ENCODE results near the gene STK32C. TPM values are rescaled to one million over a fixed set of nuclear protein-coding genes. Genes with fewer than 3 reads are reported as not detected.

STK32C gene
- total and polyA plus RNA-seq, 2 donors from 2014 or later = 11.6 to 14.4 TPM

DNA sequence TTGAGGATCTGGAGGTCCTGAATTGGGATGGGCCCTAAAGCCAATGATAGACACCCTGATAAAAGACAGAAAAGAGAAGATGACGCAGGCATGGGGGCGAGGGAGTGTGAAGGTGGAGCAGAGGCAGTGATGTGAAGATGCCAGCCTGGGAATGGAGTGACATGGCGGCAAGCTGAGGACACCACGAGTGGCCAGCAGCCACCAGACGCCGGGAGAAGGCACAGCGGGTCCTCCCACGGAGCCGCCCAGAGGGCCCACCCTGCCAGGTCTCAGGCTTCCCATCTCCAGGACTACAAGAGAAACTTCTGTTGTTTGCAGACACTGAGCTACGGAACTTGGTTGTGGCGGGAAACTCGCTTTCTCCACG, 76.1 kb downstream of the STK32C start:
- intact Hi-C loops (cut with DNase I) = no loop called here
- no peak for FAIRE-seq

DNA sequence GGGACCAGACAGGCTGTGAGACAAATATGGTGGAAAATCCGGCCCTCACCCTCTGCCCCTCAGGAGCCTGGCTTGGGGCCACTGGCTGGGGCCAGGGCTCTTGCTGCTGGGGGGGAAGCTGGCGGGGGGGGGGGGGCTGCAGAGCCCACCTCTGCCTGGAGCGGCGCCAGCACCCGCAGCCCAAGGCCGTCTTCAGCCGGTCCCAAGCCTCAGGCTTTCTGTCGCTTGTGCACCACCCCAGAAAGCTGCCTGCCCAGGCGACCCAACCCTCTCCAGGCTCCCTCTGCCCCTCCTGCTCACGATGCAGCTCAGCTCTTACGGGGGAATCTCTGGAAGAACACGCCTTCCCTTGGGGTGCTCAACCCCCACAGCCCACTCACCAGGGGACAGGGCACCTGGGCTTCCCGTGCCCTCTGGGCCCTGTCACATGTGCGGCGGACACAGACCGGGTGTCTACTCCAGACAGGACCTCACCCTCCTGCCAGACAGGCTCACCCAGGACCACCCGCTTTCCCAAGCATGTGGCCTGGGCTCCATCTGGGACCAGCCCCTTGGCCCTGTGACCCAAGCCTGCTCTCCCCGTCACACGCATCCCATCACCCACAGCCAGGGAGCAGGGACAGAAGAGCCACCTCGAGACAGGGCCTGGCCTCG, 77.1 kb downstream of the STK32C start:
- Histone ChIP-seq H3K9ac (ENCODE audit: low read length in 3 of 3) (no peak overlapping the region), H3K4me1 (ENCODE audit: control insufficient read depth in 2 of 3, insufficient read depth in 2 of 3, low read depth in 1 of 3, low read length in 3 of 3) (no peaks in the 10 kb centered on the region), H3K27me3 (ENCODE audit: control insufficient read depth, insufficient read depth, low read length) (no peaks in the 10 kb centered on the region), H3K9me3 (ENCODE audit: control insufficient read depth in 2 of 3, insufficient read depth in 1 of 3, low read length in 3 of 3) (no peaks in the 10 kb centered on the region), H3K4me3 (ENCODE audit: low read length in 3 of 3) (no peak overlapping the region), H3K27ac (ENCODE audit: low read depth in 2 of 2, low read length in 2 of 2) (no peak overlapping the region), H3K36me3 (ENCODE audit: control insufficient read depth in 2 of 3, insufficient read depth in 3 of 3, low read length in 3 of 3) (no peaks in the 10 kb centered on the region)
- TF ChIP-seq, protein P1, sequence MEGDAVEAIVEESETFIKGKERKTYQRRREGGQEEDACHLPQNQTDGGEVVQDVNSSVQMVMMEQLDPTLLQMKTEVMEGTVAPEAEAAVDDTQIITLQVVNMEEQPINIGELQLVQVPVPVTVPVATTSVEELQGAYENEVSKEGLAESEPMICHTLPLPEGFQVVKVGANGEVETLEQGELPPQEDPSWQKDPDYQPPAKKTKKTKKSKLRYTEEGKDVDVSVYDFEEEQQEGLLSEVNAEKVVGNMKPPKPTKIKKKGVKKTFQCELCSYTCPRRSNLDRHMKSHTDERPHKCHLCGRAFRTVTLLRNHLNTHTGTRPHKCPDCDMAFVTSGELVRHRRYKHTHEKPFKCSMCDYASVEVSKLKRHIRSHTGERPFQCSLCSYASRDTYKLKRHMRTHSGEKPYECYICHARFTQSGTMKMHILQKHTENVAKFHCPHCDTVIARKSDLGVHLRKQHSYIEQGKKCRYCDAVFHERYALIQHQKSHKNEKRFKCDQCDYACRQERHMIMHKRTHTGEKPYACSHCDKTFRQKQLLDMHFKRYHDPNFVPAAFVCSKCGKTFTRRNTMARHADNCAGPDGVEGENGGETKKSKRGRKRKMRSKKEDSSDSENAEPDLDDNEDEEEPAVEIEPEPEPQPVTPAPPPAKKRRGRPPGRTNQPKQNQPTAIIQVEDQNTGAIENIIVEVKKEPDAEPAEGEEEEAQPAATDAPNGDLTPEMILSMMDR (IDR thresholded peaks at IDR 0.05; ENCODE audit: borderline replicate concordance, extremely low read depth, insufficient read depth) = no peak
- DNase-seq (peak in 2 of 5 donors; percentile 18 to 77), FAIRE-seq (no peak)
- intact Hi-C loops (cut with DNase I) = no loop called here

More for the DNA sequence above, 76.1 kb downstream of the STK32C start:
- Histone ChIP-seq H3K4me3 (ENCODE audit: low read length in 3 of 3) (no peak overlapping the region), H3K27ac (ENCODE audit: low read depth in 2 of 2, low read length in 2 of 2) (no peak overlapping the region), H3K9ac (ENCODE audit: low read length in 3 of 3) (no peak overlapping the region), H3K4me1 (ENCODE audit: control insufficient read depth in 2 of 3, insufficient read depth in 2 of 3, low read depth in 1 of 3, low read length in 3 of 3) (no peaks in the 10 kb centered on the region), H3K36me3 (ENCODE audit: control insufficient read depth in 2 of 3, insufficient read depth in 3 of 3, low read length in 3 of 3) (no peaks in the 10 kb centered on the region), H3K27me3 (ENCODE audit: control insufficient read depth, insufficient read depth, low read length) (no peaks in the 10 kb centered on the region), H3K9me3 (ENCODE audit: control insufficient read depth in 2 of 3, insufficient read depth in 1 of 3, low read length in 3 of 3) (no peaks in the 10 kb centered on the region)
- peak in 1 of 5 donors; percentile 52 for DNase-seq
- TF ChIP-seq, protein P1 (IDR thresholded peaks at IDR 0.05; ENCODE audit: borderline replicate concordance, extremely low read depth, insufficient read depth) = no peak

DNA sequence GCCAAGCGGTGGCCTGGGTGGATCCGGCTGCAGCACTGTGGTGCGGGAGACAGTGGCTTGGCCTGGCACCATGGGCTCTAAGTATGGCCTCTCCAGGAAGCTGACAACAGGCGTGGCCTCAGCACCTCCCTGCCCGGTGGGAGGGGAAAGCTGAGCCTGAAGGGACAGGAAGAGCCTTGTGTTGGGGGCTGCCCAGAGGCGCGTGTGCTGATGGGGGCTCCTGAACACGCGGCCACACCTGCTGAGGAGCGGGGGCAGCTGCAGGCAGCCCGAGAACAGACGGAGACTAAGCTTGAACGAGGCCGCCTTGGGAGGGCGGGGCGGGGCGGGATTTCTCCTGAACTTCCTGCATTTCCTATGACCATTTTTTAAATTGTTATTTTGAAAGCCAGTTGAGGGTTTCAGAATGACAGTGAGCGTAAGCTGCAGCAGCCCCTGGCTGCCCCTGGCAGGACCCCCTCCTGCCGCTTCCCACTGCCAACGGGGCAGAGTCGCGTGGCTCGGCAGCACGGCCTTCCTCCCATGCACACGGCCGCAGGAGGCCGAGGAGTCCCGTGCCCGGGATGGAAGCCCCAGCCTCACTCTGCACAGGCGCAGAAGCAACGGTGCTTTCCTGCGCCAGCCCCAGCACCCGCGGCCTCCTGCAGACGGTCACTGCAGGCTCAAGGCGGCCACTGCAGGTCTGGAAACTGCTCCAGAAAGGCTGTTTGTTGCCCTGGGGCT, 77.8 kb downstream of the STK32C start:
- no peaks in the 10 kb centered on the region for H3K9me3 ChIP-seq (ENCODE audit: control insufficient read depth in 2 of 3, insufficient read depth in 1 of 3, low read length in 3 of 3)
- DNase-seq (peak in 2 of 5 donors; percentile 37 to 79), FAIRE-seq (no peak)
- H3K9ac ChIP-seq (ENCODE audit: low read length in 3 of 3) = no peak overlapping the region
- no peak overlapping the region for H3K4me3 ChIP-seq (ENCODE audit: low read length in 3 of 3)
- H3K4me1 ChIP-seq (ENCODE audit: control insufficient read depth in 2 of 3, insufficient read depth in 2 of 3, low read depth in 1 of 3, low read length in 3 of 3) = no peaks in the 10 kb centered on the region
- no peaks in the 10 kb centered on the region for H3K27me3 ChIP-seq (ENCODE audit: control insufficient read depth, insufficient read depth, low read length)
- no peak overlapping the region for H3K27ac ChIP-seq (ENCODE audit: low read depth in 2 of 2, low read length in 2 of 2)
- no peaks in the 10 kb centered on the region for H3K36me3 ChIP-seq (ENCODE audit: control insufficient read depth in 2 of 3, insufficient read depth in 3 of 3, low read length in 3 of 3)
- intact Hi-C loops (cut with DNase I) = loop anchor here (10.0 kb wide), 1 partner anchor 125 kb away; no protein-coding TSS in a partner anchor
- TF ChIP-seq, protein P1 (IDR thresholded peaks at IDR 0.05; ENCODE audit: borderline replicate concordance, extremely low read depth, insufficient read depth) = no peak
